Brain microvascular endothelial cell (primary cell): ENCODE data around the gene GSTT2.
"Not testable (repeated sequence)": the region's sequence is repeated elsewhere in the genome, so short reads cannot be mapped to it uniquely, and the experiment has no call there.

Source experiments
- DNase-seq: peaks from one replicate; pipeline ENCODE4 v3.0.0-alpha.2; 2020
- H3K27ac ChIP-seq: fragments of 250-450 bp; sonication (Bioruptor Pico); 2 replicates; pipeline ENCODE4 v1.5.1; 2020; ENCODE audit warnings: mild to moderate bottlenecking, moderate library complexity
- H3K27me3 ChIP-seq: fragments of 250-450 bp; sonication (Bioruptor Pico); replicated peaks from 2 replicates; pipeline ENCODE4 v1.5.1; 2020; ENCODE audit warnings: mild to moderate bottlenecking
- H3K36me3 ChIP-seq: fragments of 250-450 bp; sonication (Bioruptor Pico); replicated peaks from 2 replicates; pipeline ENCODE4 v1.5.1; 2020; ENCODE audit warnings: mild to moderate bottlenecking
- H3K4me3 ChIP-seq: 2 replicates; pipeline ENCODE4 v1.5.1; 2011; ENCODE audit warnings: low read depth, mild to moderate bottlenecking, control low read depth, low read length, moderate library complexity
- in situ Hi-C: cut with HindIII; loops from 2 replicates; pipeline ENCODE4 v1.10.0; 2017; ENCODE audit warnings: low sequenced_read_pairs, low pct_ligation_motif_present
- TF ChIP-seq, protein P1 (sequence below): IDR thresholded peaks from 2 replicates; pipeline ENCODE4 v1.5.1; 2011; ENCODE audit warnings: low read depth, mild to moderate bottlenecking, moderate library complexity, low read length, control low read depth, inconsistent platforms; ENCODE audit errors: missing control alignments

GSTT2 gene

DNA sequence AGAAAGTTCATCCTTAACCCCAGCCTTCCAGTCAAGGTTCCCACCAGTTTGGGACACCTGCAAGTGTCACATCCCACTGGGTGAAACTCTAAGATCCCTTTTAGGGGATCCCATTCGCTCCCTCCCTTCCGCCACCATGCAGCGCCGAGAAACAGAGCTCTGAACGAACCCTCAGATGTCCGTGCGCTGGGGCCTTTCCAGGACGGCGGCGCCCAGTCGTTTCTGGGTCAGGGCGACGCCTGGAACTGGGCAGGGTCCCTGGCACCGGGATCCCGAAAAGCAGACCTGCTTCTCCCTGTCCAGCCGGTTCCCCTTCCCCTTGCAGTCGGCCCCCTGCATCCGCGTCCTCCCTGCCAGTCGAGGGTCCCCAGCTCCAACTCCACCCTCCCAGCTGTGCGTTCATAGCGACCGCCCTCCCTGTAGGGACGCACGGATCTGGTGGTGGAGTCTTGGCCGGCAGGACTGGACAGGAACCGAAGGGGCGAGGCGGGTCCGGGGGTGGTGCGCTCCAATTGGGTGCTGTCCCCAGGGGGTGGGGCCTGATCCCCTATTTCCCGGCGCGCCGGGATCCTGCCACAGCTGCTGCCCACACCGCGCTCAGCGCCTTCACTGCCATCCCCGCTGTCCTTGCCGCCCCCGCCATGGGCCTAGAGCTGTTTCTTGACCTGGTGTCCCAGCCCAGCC lies at the start of gene GSTT2:
Gene GSTT2, plus strand, starts transcription at position 578 of the 684 bp plus-strand sequence.
- in situ Hi-C loops, H3K36me3 ChIP-seq, DNase-seq, H3K27ac ChIP-seq, H3K27me3 ChIP-seq: not testable (repeated sequence)
- H3K4me3 ChIP-seq = peak within 1 kb of the TSS; percentile 36

DNA sequence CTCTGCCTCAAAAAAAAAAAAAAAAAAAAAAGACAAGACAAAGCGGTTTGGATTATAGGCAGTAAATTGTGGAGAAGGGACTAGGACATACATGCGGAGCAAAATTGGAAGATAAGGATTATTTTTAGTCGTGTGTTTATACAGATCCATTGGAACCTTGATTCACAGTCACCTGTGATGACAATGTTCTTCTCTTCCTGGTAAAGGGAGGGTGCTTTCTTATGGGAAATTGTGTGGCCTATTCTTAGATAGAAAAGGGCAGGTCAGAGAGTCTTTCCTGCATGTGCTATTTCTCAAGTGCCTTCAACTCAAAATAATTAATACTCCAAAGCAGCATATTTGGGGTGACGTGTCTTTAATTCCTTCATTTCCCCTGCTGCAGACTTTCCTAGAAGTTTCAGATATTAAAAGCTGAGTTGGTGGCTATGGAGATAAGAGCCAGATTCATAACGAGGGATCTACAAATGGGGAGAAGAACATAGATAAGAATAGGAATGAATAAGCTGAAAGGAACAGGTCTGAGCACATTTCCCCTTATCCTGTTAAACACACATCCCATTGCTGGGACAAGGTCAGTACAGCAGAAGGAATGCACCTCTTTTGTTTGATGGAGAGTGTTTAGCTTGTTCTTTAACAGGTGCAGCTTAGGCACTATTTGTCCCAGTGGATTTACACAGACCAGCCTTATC lies 41.5 kb upstream of the GSTT2 start:
- TF ChIP-seq, protein P1, sequence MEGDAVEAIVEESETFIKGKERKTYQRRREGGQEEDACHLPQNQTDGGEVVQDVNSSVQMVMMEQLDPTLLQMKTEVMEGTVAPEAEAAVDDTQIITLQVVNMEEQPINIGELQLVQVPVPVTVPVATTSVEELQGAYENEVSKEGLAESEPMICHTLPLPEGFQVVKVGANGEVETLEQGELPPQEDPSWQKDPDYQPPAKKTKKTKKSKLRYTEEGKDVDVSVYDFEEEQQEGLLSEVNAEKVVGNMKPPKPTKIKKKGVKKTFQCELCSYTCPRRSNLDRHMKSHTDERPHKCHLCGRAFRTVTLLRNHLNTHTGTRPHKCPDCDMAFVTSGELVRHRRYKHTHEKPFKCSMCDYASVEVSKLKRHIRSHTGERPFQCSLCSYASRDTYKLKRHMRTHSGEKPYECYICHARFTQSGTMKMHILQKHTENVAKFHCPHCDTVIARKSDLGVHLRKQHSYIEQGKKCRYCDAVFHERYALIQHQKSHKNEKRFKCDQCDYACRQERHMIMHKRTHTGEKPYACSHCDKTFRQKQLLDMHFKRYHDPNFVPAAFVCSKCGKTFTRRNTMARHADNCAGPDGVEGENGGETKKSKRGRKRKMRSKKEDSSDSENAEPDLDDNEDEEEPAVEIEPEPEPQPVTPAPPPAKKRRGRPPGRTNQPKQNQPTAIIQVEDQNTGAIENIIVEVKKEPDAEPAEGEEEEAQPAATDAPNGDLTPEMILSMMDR = no peak
- no peak for DNase-seq
- Histone ChIP-seq H3K27ac (no peak overlapping the region), H3K27me3 (no peaks in the 10 kb centered on the region), H3K4me3 (no peak overlapping the region), H3K36me3 (no peaks in the 10 kb centered on the region)
- in situ Hi-C loops = no loop called here

DNA sequence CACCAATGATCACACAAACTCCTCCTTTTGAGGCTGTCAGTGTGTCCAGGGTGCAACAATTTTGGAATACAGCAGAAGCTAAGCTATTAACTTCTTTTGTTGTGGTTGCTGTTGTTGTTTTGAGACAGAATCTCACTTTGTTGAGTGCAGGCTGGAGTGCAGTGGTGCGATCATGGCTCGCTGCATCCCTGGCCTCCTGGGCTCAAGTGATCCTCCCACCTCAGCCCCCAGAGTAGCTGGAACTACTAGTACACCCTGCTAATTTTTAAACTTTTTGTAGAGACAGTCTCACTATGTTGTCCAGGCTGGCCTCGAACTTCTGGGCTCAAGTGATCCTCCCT lies 40.9 kb upstream of the GSTT2 start:
- in situ Hi-C loops = no loop called here
- TF ChIP-seq, protein P1 = no peak
- Histone ChIP-seq H3K27me3 (no peaks in the 10 kb centered on the region), H3K4me3 (no peak overlapping the region), H3K27ac (no peak overlapping the region), H3K36me3 (no peaks in the 10 kb centered on the region)
- no peak for DNase-seq

DNA sequence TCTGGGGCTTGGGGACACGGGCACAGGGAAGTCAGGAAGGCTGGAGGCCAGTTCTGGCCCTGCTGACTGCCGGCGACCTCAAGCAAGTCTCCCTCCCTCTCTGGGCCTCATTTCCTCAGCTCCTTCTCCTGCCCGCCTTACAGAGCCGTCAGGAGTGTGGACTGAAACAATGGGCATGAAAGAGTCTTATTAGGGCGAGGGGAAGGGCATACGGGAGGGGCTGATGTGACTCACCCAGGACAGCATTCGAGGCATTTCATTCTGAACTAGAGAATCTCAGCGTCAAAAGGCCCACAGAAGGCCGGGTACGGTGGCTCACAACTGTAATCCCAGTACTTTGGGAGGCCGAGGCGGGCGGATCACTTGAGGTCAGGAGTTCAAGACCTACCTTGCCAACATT lies 39.8 kb upstream of the GSTT2 start:
- H3K27me3 ChIP-seq, H3K36me3 ChIP-seq, DNase-seq, in situ Hi-C loops, H3K27ac ChIP-seq, H3K4me3 ChIP-seq: not testable (repeated sequence)

DNA sequence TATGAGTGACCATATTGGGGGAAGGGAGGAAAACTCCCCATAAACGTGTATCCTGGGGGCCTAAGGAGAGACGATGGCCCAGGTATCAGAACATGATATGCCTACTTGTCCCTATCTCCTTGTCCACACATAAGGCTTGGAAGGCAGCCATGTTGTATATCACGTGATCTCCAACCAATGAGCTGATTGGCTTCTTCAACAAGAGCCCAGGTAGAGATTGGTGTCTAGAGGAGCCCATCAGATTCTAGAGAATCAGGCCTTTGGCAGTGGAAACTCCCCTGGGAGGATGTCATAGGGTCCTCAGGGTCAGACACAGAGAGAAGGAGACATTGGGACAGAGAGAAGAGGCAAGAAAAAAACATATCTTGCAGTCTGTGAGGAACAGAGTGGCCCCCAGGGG lies 32.5 kb upstream of the GSTT2 start:
- H3K36me3 ChIP-seq, H3K27me3 ChIP-seq, H3K27ac ChIP-seq, in situ Hi-C loops, H3K4me3 ChIP-seq, DNase-seq: not testable (repeated sequence)

DNA sequence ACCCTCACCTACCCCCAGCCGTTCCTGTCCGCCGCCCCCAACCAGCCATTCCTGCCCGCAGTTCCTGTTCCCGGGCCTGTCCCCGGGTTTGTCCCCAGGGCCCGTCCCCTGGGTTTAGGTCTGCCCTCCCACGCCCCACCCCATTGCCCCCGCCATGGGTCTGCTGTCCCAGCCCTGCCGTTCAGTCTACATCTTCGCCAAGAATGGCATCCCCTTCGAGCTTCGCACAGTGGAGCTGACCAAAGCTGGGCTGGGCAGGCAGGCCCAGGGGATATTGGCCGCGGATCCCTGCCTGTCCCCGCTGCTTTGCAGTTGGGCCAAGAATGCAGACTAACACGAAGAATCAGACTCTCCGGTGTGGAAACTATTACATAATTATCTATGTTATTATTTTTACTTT lies 30.2 kb upstream of the GSTT2 start:
- H3K27ac ChIP-seq, H3K27me3 ChIP-seq, DNase-seq, H3K36me3 ChIP-seq, in situ Hi-C loops, H3K4me3 ChIP-seq: not testable (repeated sequence)

DNA sequence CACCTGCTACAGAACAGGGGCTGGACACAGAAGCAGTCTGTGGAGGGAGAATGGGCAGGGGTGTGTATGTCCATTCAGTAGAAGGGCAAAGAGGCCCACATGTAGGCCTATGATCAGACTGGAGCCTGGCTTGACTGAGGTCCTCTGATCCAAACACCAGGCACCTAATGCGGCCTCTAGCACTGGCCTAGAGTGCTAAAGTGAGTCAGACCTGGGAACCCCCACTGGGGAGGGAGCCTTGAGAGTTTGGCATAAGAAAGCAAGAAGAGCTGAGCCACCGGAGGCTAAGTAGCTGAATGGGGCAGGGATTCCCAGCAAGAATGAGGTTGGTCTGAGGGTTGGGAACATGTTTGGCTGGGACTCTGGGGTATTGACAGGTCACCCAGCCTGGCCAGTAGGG lies 28.6 kb upstream of the GSTT2 start:
- H3K4me3 ChIP-seq, H3K36me3 ChIP-seq, in situ Hi-C loops, H3K27me3 ChIP-seq, H3K27ac ChIP-seq: not testable (repeated sequence)
- DNase-seq = peak; percentile 35

DNA sequence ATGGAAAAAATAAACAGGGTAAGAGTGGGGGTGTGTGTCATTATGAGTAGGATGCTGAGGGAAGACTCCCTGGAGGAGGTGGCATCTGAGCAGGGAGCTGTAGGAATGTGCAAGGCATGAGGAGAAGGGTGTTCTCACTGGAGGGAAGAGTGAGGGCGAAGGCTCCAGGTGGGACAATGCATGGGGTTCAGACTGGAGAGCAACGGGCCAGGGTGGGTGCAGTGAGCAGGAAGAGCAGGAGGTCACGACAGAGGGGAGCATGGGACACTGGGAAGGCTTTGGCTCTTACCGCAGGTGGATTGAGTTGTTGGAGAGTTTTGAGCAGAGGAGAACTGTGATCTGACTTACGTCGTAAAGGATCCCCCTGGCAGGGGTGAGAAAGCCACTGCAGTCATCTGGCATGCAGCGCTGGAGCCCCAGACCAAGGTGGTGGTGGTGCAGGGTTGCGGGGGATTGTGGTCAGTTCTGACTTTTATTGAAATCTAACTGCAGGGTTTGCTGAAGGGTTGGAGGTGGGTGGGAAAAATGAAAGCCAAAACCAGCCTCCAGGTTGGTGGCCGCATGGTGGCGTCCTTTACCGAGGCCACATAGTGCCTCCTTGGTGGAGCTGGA lies 27.0 kb upstream of the GSTT2 start:
- H3K27me3 ChIP-seq, H3K36me3 ChIP-seq, H3K27ac ChIP-seq, H3K4me3 ChIP-seq, DNase-seq, in situ Hi-C loops: not testable (repeated sequence)

DNA sequence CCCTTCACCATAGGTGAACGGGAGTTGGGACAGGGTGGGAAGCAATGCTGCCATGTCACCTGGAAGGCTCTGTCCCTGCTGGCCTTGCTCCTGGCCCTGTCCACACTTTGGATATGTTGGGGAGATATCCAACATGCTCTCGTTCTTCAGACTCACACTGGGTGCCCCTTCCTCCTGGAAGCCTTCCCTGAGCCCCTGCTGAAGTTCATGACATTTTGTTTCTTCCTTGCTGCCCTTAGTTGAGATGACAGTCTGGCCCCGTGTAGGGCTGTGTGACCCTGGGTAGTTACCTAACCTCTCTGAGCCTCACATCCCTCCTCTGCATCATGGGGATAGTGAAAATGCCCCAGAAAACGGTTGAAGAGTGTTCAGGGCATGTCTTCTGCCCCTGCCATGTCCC lies 26.4 kb upstream of the GSTT2 start:
- in situ Hi-C loops, H3K27me3 ChIP-seq, H3K4me3 ChIP-seq, H3K27ac ChIP-seq, DNase-seq, H3K36me3 ChIP-seq: not testable (repeated sequence)

DNA sequence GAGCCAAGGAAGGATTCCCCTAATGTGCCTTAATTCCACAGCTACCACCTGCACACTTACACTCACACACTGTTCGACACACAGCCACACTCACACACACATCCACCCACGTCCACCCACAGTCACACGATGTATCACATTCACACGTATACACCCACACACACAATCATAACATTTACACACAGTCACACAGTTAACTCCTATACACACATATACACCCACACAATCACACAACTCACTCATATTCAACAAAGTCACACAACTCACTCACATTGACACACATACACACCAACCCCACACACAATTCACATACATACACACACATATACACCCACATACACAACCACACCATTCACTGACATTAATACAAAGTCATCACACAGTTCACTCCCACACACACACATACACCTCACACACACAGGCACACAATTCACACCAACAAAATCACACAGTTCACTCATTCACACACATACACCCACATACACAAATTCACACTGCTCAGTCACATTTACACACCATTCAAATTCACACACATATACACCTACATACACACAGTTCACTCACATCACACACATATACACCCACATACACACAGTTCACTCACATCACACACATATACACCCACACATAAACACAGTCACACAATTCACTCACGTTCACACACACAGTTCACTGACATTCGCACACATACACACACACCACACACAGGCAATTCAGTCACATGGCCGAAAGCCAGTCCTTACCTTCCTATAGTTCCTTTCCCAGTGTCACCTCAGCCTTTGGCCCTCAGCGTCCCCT lies 25.5 kb upstream of the GSTT2 start:
- H3K4me3 ChIP-seq, H3K27ac ChIP-seq, H3K36me3 ChIP-seq, DNase-seq, in situ Hi-C loops, H3K27me3 ChIP-seq: not testable (repeated sequence)

DNA sequence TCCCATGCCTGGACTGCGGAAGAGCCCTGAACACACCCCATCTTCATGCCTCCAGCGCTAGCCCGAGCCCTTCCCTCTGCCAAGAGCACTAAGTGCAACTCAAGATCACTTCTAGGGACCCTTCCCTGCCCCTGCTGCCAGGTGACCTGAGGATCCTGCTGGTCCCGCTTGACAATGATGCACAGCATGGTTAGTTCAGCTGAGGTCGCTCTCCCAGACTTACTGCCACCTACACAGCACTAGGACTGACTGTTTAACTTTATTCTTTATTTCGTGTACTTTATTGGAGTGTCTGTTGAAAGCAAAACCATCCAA lies 25.0 kb upstream of the GSTT2 start:
- DNase-seq, H3K27me3 ChIP-seq, in situ Hi-C loops: not testable (repeated sequence)

DNA sequence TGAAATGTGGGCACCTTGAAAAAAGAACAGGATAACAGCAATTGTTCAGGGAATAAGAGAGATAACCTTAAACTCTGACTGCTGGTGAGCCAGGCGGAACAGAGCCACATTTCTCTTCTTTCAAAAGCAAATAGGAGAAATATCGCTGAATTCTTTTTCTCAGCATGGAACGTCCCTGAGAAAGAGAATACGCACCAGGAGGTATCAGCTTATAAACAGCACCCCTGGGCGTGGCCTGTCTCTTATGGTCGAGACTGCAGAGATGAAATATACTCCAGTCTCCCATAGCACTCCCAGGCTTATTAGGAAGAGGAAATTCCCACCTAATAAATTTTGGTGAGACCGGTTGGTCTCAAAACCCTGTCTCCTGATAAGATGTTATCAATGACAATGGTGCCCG lies 24.0 kb upstream of the GSTT2 start:
- H3K27me3 ChIP-seq, H3K27ac ChIP-seq, H3K4me3 ChIP-seq, DNase-seq, in situ Hi-C loops, H3K36me3 ChIP-seq: not testable (repeated sequence)

More for the DNA sequence above, 25.0 kb upstream of the GSTT2 start:
- H3K27ac ChIP-seq, H3K4me3 ChIP-seq, H3K36me3 ChIP-seq: not testable (repeated sequence)
